Endothelial cell of umbilical vein (primary cell): ENCODE measurements around the gene DIPK1A. TPM values are rescaled to one million over a fixed set of nuclear protein-coding genes. Genes with fewer than 3 reads are reported as not detected.

Experiments used
- BruUV-seq: library from RNA; stranded (reverse); fragments of 400-500 nt; replicated peaks from 2 replicates; lab custom pipeline; 2021; lab: Mats Ljungman, UMichigan
- CTCF ChIA-PET: fragments of 300-600, 350-600 bp; sonication (Branson Sonifier 250); formaldehyde crosslinking; loops from one replicate; lab custom pipeline; 2021; ENCODE audit warnings: antibody characterized with exemption, inconsistent platforms; lab: Charles Lee
- POLR2A ChIA-PET: fragments of 300-600, 350-600 bp; sonication (Branson Sonifier 250); formaldehyde crosslinking; loops from one replicate; lab custom pipeline; 2021; ENCODE audit warnings: antibody characterized with exemption, inconsistent platforms; lab: Charles Lee
- DNase-seq: peaks from one replicate; pipeline ENCODE4 v3.0.0-alpha.2; 2011; ENCODE audit warnings: low read depth, low spot score
- FAIRE-seq: peaks from 2 replicates; lab custom pipeline; 2011; peaks lifted over from hg19 to GRCh38; lab: Jason Lieb, UNC
- H2AFZ ChIP-seq: 2 replicates; pipeline ENCODE4 v1.6.0; 2012; ENCODE audit warnings: low read depth, low read length, control low read depth, inconsistent platforms
- H3K27ac ChIP-seq: 2 replicates; pipeline ENCODE4 v1.5.1; 2011; ENCODE audit warnings: low read depth, mild to moderate bottlenecking, control low read depth, low read length, moderate library complexity; ENCODE audit not compliant: insufficient read depth
- H3K27me3 ChIP-seq, 2 experiments: 2 replicates each; pipeline versions ENCODE4 v1.6.0 to v1.6.1; 2011; ENCODE audit warnings: low read length in 2 of 2, mixed read lengths in 1 of 2; ENCODE audit not compliant: control insufficient read depth in 2 of 2, insufficient read depth in 2 of 2
- H3K36me3 ChIP-seq, 2 experiments: 2 replicates in 1 of 2; 3 replicates in 1 of 2; pipeline ENCODE4 v1.5.1; 2011; ENCODE audit warnings: low read length in 2 of 2, mild to moderate bottlenecking in 1 of 2, moderate library complexity in 1 of 2; ENCODE audit not compliant: control insufficient read depth in 2 of 2, insufficient read depth in 2 of 2; ENCODE audit errors: extremely low read depth in 1 of 2
- H3K4me1 ChIP-seq: 3 replicates; pipeline ENCODE4 v1.5.1; 2011; ENCODE audit warnings: mild to moderate bottlenecking, low read length; ENCODE audit not compliant: control insufficient read depth, insufficient read depth; ENCODE audit errors: extremely low read depth
- H3K4me2 ChIP-seq: 2 replicates; pipeline ENCODE4 v1.6.1; 2011; ENCODE audit warnings: low read length, control low read depth, mixed read lengths; ENCODE audit not compliant: insufficient read depth
- H3K4me3 ChIP-seq, 3 experiments: fragments of 200-600 bp in 1 of 3; sonication (generic), shearing (Covaris generic) in 1 of 3; replicated peaks in 1 of 3; 2 replicates each; pipeline ENCODE4 v1.5.1; 2011 to 2016; ENCODE audit warnings: control low read depth in 3 of 3, low read length in 3 of 3, mild to moderate bottlenecking in 2 of 3, inconsistent platforms in 1 of 3, low read depth in 1 of 3, moderate library complexity in 1 of 3; ENCODE audit not compliant: insufficient read depth in 1 of 3
- H3K79me2 ChIP-seq: 2 replicates; pipeline ENCODE4 v1.6.0; 2012; ENCODE audit warnings: low read length, inconsistent platforms; ENCODE audit not compliant: control insufficient read depth, insufficient read depth
- H3K9ac ChIP-seq: replicated peaks from 2 replicates; pipeline ENCODE3; 2011; ENCODE audit warnings: low read length, control low read depth; ENCODE audit not compliant: insufficient read depth; ENCODE audit errors: extremely low read depth
- H3K9me1 ChIP-seq: replicated peaks from 3 replicates; pipeline ENCODE4 v1.6.0; 2011; ENCODE audit warnings: mild to moderate bottlenecking, low read length; ENCODE audit not compliant: control insufficient read depth, insufficient read depth; ENCODE audit errors: extremely low read depth
- H3K9me3 ChIP-seq: replicated peaks from 2 replicates; pipeline ENCODE4 v1.5.1; 2012; ENCODE audit warnings: low read length, inconsistent platforms; ENCODE audit not compliant: control insufficient read depth, insufficient read depth
- H4K20me1 ChIP-seq: replicated peaks from 2 replicates; pipeline ENCODE3; 2011; ENCODE audit warnings: mild to moderate bottlenecking, low read length; ENCODE audit not compliant: control insufficient read depth, insufficient read depth; ENCODE audit errors: extremely low read depth
- EZH2 ChIP-seq: IDR thresholded peaks from 2 replicates; pipeline ENCODE4 v1.6.1; 2012; ENCODE audit warnings: borderline replicate concordance, low read depth, mild to moderate bottlenecking, moderate library complexity, low read length, inconsistent platforms; ENCODE audit not compliant: severe bottlenecking
- FOS ChIP-seq: IDR thresholded peaks from 2 replicates; pipeline ENCODE4 v1.6.1; 2011; ENCODE audit warnings: mild to moderate bottlenecking, low read length, moderate library complexity, borderline replicate concordance; ENCODE audit not compliant: insufficient read depth
- GATA2 ChIP-seq: IDR thresholded peaks from 2 replicates; pipeline ENCODE4 v1.7.0; 2011; ENCODE audit warnings: low read depth, mild to moderate bottlenecking, moderate library complexity, mixed read lengths, low read length; ENCODE audit not compliant: insufficient read length, insufficient read depth
- JUN ChIP-seq: IDR thresholded peaks from 2 replicates; pipeline ENCODE4 v1.6.1; 2011; ENCODE audit warnings: borderline replicate concordance, low read depth; ENCODE audit not compliant: insufficient read length, insufficient read depth
- MYC ChIP-seq: IDR thresholded peaks from one replicate; pipeline ENCODE4 v1.6.1; 2011; ENCODE audit warnings: mild to moderate bottlenecking, low read depth, low read length
- POLR2A ChIP-seq: IDR thresholded peaks from 2 replicates; pipeline ENCODE4 v1.6.1; 2012; ENCODE audit warnings: low read depth, mild to moderate bottlenecking, control low read depth, low read length
- POLR2AphosphoS5 ChIP-seq: IDR thresholded peaks from 2 replicates; pipeline ENCODE4 v1.6.1; 2012; ENCODE audit warnings: low read depth, mild to moderate bottlenecking, control low read depth, low read length, moderate library complexity; ENCODE audit not compliant: insufficient read depth
- dilution Hi-C: fragments of 300-500 bp; cut with MboI; formaldehyde crosslinking; loops from one replicate; pipeline ENCODE4 v1.15.0; 2019; ENCODE audit warnings: low sequenced_read_pairs; ENCODE audit not compliant: extremely low pct_ligation_motif_present
- intact Hi-C: fragments of 100-400 bp; cut with micrococcal nuclease; formaldehyde crosslinking; loops from one replicate; pipeline ENCODE4 v1.10.0; 2022
- polyA plus RNA-seq, 4 experiments: library from polyadenylated mRNA; depleted of rRNA in 3 of 4; stranded (reverse) in 3 of 4; unstranded in 1 of 4; fragments of >200 nt; gene quantifications; 2 replicates each; pipeline versions ENCODE4 v1.2.1 to v1.2.3, GENCODE V29; 2011 to 2012; ENCODE audit warnings: missing spikeins in 1 of 4
- total RNA-seq: library from RNA; stranded (reverse); gene quantifications from 2 replicates; pipeline ENCODE4 v1.2.3, GENCODE V29; 2021
- TF ChIP-seq, protein P1 (sequence below): IDR thresholded peaks from 2 replicates; pipeline ENCODE4 v1.6.1; 2011; ENCODE audit not compliant: insufficient read depth, insufficient read length
- TF ChIP-seq, protein P2 (sequence below), 2 donors: IDR thresholded peaks; 1 replicate in 1 of 2; 2 replicates in 1 of 2; pipeline ENCODE4 v1.5.1; 2011; ENCODE audit warnings: low read length in 2 of 2, mild to moderate bottlenecking in 2 of 2, moderate library complexity in 2 of 2, control low read depth in 1 of 2, inconsistent platforms in 1 of 2, low read depth in 1 of 2; ENCODE audit not compliant: insufficient read depth in 1 of 2; ENCODE audit errors: extremely low read depth in 1 of 2

DIPK1A gene
- total and polyA plus RNA-seq, 2 donors (not counting 3 experiments of a cell fraction or from before 2014, with no cell fraction given) = 0.25 to 0.93 TPM

DNA sequence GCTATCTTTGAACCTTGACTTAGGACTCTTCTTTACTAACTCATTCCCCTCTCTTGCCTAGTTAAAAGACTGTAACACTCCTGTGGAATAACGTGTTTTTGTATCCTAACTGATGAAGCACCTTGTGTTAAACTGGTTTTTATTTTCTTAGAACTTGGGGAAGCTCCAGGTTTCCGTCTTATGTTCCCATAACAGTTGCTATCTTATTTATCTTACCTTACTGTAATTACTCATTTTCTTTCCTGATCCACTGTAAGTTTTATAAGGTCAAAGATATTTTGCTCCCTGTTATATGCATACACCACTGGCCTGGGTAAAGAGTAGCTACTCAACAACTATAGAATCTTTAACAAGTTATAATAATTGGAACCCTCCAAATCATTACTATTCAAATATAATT is 86.3 kb downstream of the DIPK1A start:
- FAIRE-seq = no peak

DNA sequence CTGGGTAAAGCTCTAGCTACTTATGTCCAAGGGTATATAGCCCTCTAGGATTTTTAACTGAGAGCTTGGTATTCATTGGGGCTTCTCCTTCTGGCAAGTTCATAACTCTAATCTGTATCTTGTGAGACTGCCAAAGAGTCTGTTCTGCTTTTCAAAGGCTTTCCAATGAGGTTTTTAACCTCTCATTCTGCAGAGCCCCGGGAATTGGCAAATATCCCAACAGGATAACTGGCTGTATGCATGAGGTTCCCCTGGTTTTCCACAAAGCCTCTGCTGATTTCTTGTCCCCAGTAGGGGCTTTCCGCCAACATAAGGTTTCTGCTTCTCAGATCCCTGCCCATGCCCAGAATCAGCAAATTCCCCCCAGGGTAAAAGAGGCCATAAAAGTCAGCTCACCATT is 88.5 kb downstream of the DIPK1A start:
- no TSS peak for BruUV-seq
- Histone ChIP-seq H3K36me3 (no peaks in the 10 kb centered on the region), H2AFZ (no peak overlapping the region), H3K4me1 (no peaks in the 10 kb centered on the region), H4K20me1 (no peaks in the 10 kb centered on the region), H3K9ac (no peak overlapping the region), H3K9me3 (no peaks in the 10 kb centered on the region), H3K4me2 (no peak overlapping the region), H3K79me2 (no peaks in the 10 kb centered on the region), H3K27me3 (peaks cover 4 to 6% of the 10 kb centered on the region in 2 experiments), H3K9me1 (no peaks in the 10 kb centered on the region), H3K27ac (no peak overlapping the region), H3K4me3 (no peak overlapping the region)
- ChIA-PET CTCF (no interaction called here), POLR2A (no interaction called here)
- dilution Hi-C loops = no loop called here
- no peak for FAIRE-seq
- DNase-seq = no peak
- intact Hi-C loops = no loop called here
- TF ChIP-seq POLR2A (no peak), POLR2AphosphoS5 (no peak), EZH2 (no peak), GATA2 (no peak), FOS (no peak), JUN (no peak), MYC (no peak)
- TF ChIP-seq, protein P1, sequence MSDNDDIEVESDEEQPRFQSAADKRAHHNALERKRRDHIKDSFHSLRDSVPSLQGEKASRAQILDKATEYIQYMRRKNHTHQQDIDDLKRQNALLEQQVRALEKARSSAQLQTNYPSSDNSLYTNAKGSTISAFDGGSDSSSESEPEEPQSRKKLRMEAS = no peak
- TF ChIP-seq, protein P2, sequence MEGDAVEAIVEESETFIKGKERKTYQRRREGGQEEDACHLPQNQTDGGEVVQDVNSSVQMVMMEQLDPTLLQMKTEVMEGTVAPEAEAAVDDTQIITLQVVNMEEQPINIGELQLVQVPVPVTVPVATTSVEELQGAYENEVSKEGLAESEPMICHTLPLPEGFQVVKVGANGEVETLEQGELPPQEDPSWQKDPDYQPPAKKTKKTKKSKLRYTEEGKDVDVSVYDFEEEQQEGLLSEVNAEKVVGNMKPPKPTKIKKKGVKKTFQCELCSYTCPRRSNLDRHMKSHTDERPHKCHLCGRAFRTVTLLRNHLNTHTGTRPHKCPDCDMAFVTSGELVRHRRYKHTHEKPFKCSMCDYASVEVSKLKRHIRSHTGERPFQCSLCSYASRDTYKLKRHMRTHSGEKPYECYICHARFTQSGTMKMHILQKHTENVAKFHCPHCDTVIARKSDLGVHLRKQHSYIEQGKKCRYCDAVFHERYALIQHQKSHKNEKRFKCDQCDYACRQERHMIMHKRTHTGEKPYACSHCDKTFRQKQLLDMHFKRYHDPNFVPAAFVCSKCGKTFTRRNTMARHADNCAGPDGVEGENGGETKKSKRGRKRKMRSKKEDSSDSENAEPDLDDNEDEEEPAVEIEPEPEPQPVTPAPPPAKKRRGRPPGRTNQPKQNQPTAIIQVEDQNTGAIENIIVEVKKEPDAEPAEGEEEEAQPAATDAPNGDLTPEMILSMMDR (IDR thresholded peaks at IDR 0.05; ENCODE audit: extremely low read depth in 1 of 2, insufficient read depth in 1 of 2, low read depth in 1 of 2, low read length in 2 of 2) = no peak

More for the DNA sequence above, 86.3 kb downstream of the DIPK1A start:
- TF ChIP-seq JUN (no peak), GATA2 (no peak), POLR2A (no peak), POLR2AphosphoS5 (no peak), FOS (no peak)
- TF ChIP-seq, protein P2 (IDR thresholded peaks at IDR 0.05; ENCODE audit: extremely low read depth in 1 of 2, insufficient read depth in 1 of 2, low read depth in 1 of 2, low read length in 2 of 2) = no peak
- Histone ChIP-seq H2AFZ (no peak overlapping the region), H3K79me2 (no peaks in the 10 kb centered on the region), H3K4me1 (no peaks in the 10 kb centered on the region), H3K4me3 (no peak overlapping the region), H3K27me3 (peaks cover 4 to 6% of the 10 kb centered on the region in 2 experiments), H3K27ac (no peak overlapping the region), H3K36me3 (no peaks in the 10 kb centered on the region), H3K4me2 (no peak overlapping the region), H3K9me3 (no peaks in the 10 kb centered on the region), H3K9ac (no peak overlapping the region), H4K20me1 (no peaks in the 10 kb centered on the region), H3K9me1 (no peaks in the 10 kb centered on the region)
- intact Hi-C loops = no loop called here
- dilution Hi-C loops = no loop called here
- CTCF ChIA-PET = interaction anchor here (1.4 kb wide), 1 partner anchor 10 kb away, joined by 4 read pairs; no protein-coding TSS in a partner anchor
- no peak for DNase-seq
- no TSS peak for BruUV-seq
- POLR2A ChIA-PET = no interaction called here
